ENCODE data around the gene ZNF791.

- TF ChIP-seq CTCF (IDR thresholded peaks at IDR 0.05; ENCODE audit: low read depth, low read length, poor library complexity, severe bottlenecking): no peak
- no peak for TF ChIP-seq EZH2phosphoT487 (IDR thresholded peaks at IDR 0.05; ENCODE audit: borderline replicate concordance, low read length)
Measured at GRCh38 chr19:12668346-12668745, 57.6 kb downstream of the ZNF791 start.

All from DOHH2 (cell line).